Measurements from ENCODE around the gene SYTL3.

Gene SYTL3

DNA sequence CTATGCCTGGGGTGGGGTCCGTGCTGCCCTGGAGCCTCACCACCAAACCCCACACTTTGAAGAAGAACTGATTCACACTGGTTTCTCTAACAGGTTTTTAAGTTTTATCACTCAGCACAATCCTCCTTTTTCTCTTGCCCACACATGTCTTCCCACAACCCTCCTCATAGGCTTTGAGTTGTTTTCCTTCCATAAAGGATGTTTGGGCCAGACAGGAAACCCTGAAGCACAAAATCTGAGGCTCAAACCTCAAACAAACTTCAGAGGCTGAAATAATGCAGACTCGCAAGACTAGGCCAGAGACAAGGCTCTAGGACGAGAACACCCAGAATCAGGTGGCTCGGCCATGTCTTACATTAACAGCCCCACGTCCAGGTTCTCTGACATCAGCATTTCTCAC lies 134.0 kb downstream of the SYTL3 start:
- H3K4ac ChIP-seq (ENCODE audit: low read depth, low read length), result no peak overlapping the region
- H2BK12ac ChIP-seq (ENCODE audit: low read length), result no peak overlapping the region
- no peak overlapping the region for H4K12ac ChIP-seq (ENCODE audit: low read depth, low read length)
- H3K23ac ChIP-seq (ENCODE audit: low read length), result no peak overlapping the region
- WGBS (ENCODE audit: extremely low coverage, insufficient coverage, insufficient read length), result no CpG with 5 or more reads among the region's 5 CpGs
- H3K14ac ChIP-seq (ENCODE audit: low read length), result no peak overlapping the region
- H4K91ac ChIP-seq (ENCODE audit: low read depth, low read length), result no peak overlapping the region
- no peaks in the 10 kb centered on the region for H3K27me3 ChIP-seq (ENCODE audit: insufficient read depth, low read length)
- no peak for DNase-seq
- H3K4me3 ChIP-seq (ENCODE audit: low read depth, low read length), result no peak overlapping the region
- no peak overlapping the region for H3K18ac ChIP-seq (ENCODE audit: low read length)
- H2AFZ ChIP-seq (ENCODE audit: insufficient read depth, low read length, poor library complexity), result no peak overlapping the region
- no peak overlapping the region for H2BK120ac ChIP-seq (ENCODE audit: insufficient read depth, low read length, poor library complexity)
- H4K8ac ChIP-seq (ENCODE audit: low read depth, low read length), result no peak overlapping the region
- H3K9me3 ChIP-seq (ENCODE audit: insufficient read depth, low read depth, low read length), result peaks cover 2% of the 10 kb centered on the region
- peaks cover 14 to 26% of the 10 kb centered on the region in 2 experiments for H3K4me1 ChIP-seq (ENCODE audit: control insufficient read depth in 1 of 2, insufficient read depth in 2 of 2, low read length in 2 of 2)
- peaks cover 57 to 77% of the 10 kb centered on the region in 2 experiments for H3K36me3 ChIP-seq (ENCODE audit: control insufficient read depth in 1 of 2, insufficient read depth in 2 of 2, low read length in 2 of 2)
- no peak overlapping the region for H3K4me2 ChIP-seq (ENCODE audit: low read length)
- peak overlapping the region; percentile 23 for H3K27ac ChIP-seq (ENCODE audit: low read depth, low read length)
- H3K79me2 ChIP-seq (ENCODE audit: control insufficient read depth, insufficient read depth, low read length, poor library complexity), result peaks cover 4% of the 10 kb centered on the region
- no peak overlapping the region for H2AK5ac ChIP-seq (ENCODE audit: low read length)
- no peak overlapping the region for H3K9ac ChIP-seq (ENCODE audit: low read length)
- H2BK5ac ChIP-seq (ENCODE audit: low read depth, low read length, poor library complexity), result no peak overlapping the region
- peaks cover 11% of the 10 kb centered on the region for H3K79me1 ChIP-seq (ENCODE audit: low read length)

DNA sequence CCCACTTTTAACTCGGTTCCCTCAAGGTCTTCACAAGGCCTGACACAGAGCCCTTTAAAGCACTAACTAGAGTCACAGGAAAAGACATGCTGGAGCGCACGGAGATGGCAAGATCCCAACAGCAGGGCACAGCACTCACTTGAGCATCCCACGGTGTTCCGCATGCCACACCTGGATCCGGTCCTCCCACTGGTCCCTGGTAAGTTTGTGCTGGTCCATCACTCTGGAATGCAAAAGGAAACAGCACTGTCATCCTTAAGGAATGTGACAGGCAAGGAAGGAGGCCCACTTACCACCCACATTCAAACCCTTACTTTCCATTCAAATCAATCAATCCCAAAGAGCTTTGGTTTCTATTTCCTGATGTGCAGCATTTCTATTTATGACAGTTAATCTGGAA lies 134.7 kb downstream of the SYTL3 start:
- no peaks in the 10 kb centered on the region for H3K27me3 ChIP-seq (ENCODE audit: insufficient read depth, low read length)
- WGBS (ENCODE audit: extremely low coverage, insufficient coverage, insufficient read length), result no CpG with 5 or more reads among the region's 6 CpGs
- H2BK120ac ChIP-seq (ENCODE audit: insufficient read depth, low read length, poor library complexity), result no peak overlapping the region
- no peak overlapping the region for H4K91ac ChIP-seq (ENCODE audit: low read depth, low read length)
- DNase-seq, result peak in 1 of 2 donors; percentile 65
- H3K27ac ChIP-seq (ENCODE audit: low read depth, low read length), result peak overlapping the region; percentile 0
- H4K12ac ChIP-seq (ENCODE audit: low read depth, low read length), result no peak overlapping the region
- H3K4me1 ChIP-seq (ENCODE audit: control insufficient read depth in 1 of 2, insufficient read depth in 2 of 2, low read length in 2 of 2), result peaks cover 14 to 26% of the 10 kb centered on the region in 2 experiments
- H2AK5ac ChIP-seq (ENCODE audit: low read length), result no peak overlapping the region
- no peak overlapping the region for H3K23ac ChIP-seq (ENCODE audit: low read length)
- peaks cover 5% of the 10 kb centered on the region for H3K79me2 ChIP-seq (ENCODE audit: control insufficient read depth, insufficient read depth, low read length, poor library complexity)
- no peak overlapping the region for H2AFZ ChIP-seq (ENCODE audit: insufficient read depth, low read length, poor library complexity)
- no peak overlapping the region for H3K18ac ChIP-seq (ENCODE audit: low read length)
- no peak overlapping the region for H4K8ac ChIP-seq (ENCODE audit: low read depth, low read length)
- H3K36me3 ChIP-seq (ENCODE audit: control insufficient read depth in 1 of 2, insufficient read depth in 2 of 2, low read length in 2 of 2), result peaks cover 60 to 79% of the 10 kb centered on the region in 2 experiments
- peaks cover 11% of the 10 kb centered on the region for H3K79me1 ChIP-seq (ENCODE audit: low read length)
- no peak overlapping the region for H2BK5ac ChIP-seq (ENCODE audit: low read depth, low read length, poor library complexity)
- peaks cover 2% of the 10 kb centered on the region for H3K9me3 ChIP-seq (ENCODE audit: insufficient read depth, low read depth, low read length)
- H3K4me2 ChIP-seq (ENCODE audit: low read length), result no peak overlapping the region
- H3K4me3 ChIP-seq (ENCODE audit: low read depth, low read length), result no peak overlapping the region
- H3K9ac ChIP-seq (ENCODE audit: low read length), result no peak overlapping the region
- no peak overlapping the region for H3K14ac ChIP-seq (ENCODE audit: low read length)
- no peak overlapping the region for H2BK12ac ChIP-seq (ENCODE audit: low read length)
- H3K4ac ChIP-seq (ENCODE audit: low read depth, low read length), result no peak overlapping the region

GRCh38 chr6:158785036-158785435 lies 135.2 kb downstream of the SYTL3 start:
- Histone ChIP-seq H2BK5ac (ENCODE audit: low read depth, low read length, poor library complexity) (no peak overlapping the region), H4K8ac (ENCODE audit: low read depth, low read length) (no peak overlapping the region), H3K9me3 (ENCODE audit: insufficient read depth, low read depth, low read length) (peaks cover 2% of the 10 kb centered on the region), H2AK5ac (ENCODE audit: low read length) (no peak overlapping the region), H3K23ac (ENCODE audit: low read length) (no peak overlapping the region), H3K14ac (ENCODE audit: low read length) (no peak overlapping the region), H3K4me2 (ENCODE audit: low read length) (no peak overlapping the region), H3K4me1 (ENCODE audit: control insufficient read depth in 1 of 2, insufficient read depth in 2 of 2, low read length in 2 of 2) (peaks cover 14 to 26% of the 10 kb centered on the region in 2 experiments), H2BK120ac (ENCODE audit: insufficient read depth, low read length, poor library complexity) (no peak overlapping the region), H4K91ac (ENCODE audit: low read depth, low read length) (no peak overlapping the region), H3K4ac (ENCODE audit: low read depth, low read length) (no peak overlapping the region), H3K79me1 (ENCODE audit: low read length) (peaks cover 11% of the 10 kb centered on the region), H3K27ac (ENCODE audit: low read depth, low read length) (peak overlapping the region; percentile 16), H3K36me3 (ENCODE audit: control insufficient read depth in 1 of 2, insufficient read depth in 2 of 2, low read length in 2 of 2) (peaks cover 59 to 81% of the 10 kb centered on the region in 2 experiments), H3K4me3 (ENCODE audit: low read depth, low read length) (no peak overlapping the region), H3K18ac (ENCODE audit: low read length) (peak overlapping the region; percentile 8), H2BK12ac (ENCODE audit: low read length) (no peak overlapping the region), H4K12ac (ENCODE audit: low read depth, low read length) (no peak overlapping the region), H2AFZ (ENCODE audit: insufficient read depth, low read length, poor library complexity) (no peak overlapping the region), H3K27me3 (ENCODE audit: insufficient read depth, low read length) (no peaks in the 10 kb centered on the region), H3K79me2 (ENCODE audit: control insufficient read depth, insufficient read depth, low read length, poor library complexity) (peaks cover 8% of the 10 kb centered on the region), H3K9ac (ENCODE audit: low read length) (no peak overlapping the region)
- WGBS (ENCODE audit: extremely low coverage, insufficient coverage, insufficient read length), result no CpG with 5 or more reads among the region's 12 CpGs
- no peak for DNase-seq

DNA sequence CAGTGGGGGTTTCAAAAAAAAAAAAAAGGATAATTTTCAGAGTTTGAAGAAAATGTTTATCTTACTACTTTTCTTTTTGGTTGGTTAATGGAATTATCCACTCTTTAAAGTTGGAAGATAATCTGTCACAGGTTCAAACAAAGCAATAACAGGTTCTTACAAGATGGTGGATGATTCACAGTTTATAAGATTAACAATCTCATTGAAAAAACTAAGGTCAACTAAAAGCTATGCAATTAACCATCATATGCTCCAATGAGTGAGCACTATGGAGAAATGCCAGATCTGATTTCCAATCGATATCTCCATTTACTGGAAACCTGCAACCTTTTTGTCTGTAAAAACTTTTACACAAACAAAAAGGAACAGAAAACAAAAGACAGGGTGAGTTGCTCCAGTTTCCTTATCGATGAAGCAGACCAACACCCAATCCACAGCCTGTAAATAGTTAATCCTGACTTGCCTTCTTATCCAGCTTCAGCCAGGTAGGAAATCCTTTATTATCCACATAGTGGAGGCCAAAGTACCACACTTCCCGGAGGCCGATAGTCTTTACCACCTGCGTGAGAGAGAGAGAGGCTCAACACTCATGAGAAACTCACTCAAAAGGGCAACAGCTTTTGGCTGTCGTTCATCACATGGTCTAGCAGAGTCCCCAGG lies 136.9 kb downstream of the SYTL3 start:
- Histone ChIP-seq H3K9me3 (ENCODE audit: insufficient read depth, low read depth, low read length) (peaks cover 2% of the 10 kb centered on the region), H3K23ac (ENCODE audit: low read length) (no peak overlapping the region), H3K79me1 (ENCODE audit: low read length) (peaks cover 5% of the 10 kb centered on the region), H2BK12ac (ENCODE audit: low read length) (no peak overlapping the region), H3K27me3 (ENCODE audit: insufficient read depth, low read length) (no peaks in the 10 kb centered on the region), H3K4me3 (ENCODE audit: low read depth, low read length) (no peak overlapping the region), H2AFZ (ENCODE audit: insufficient read depth, low read length, poor library complexity) (no peak overlapping the region), H3K36me3 (ENCODE audit: control insufficient read depth in 1 of 2, insufficient read depth in 2 of 2, low read length in 2 of 2) (peaks cover 54 to 70% of the 10 kb centered on the region in 2 experiments), H4K91ac (ENCODE audit: low read depth, low read length) (no peak overlapping the region), H3K27ac (ENCODE audit: low read depth, low read length) (no peak overlapping the region), H3K79me2 (ENCODE audit: control insufficient read depth, insufficient read depth, low read length, poor library complexity) (peaks cover 8% of the 10 kb centered on the region), H3K4ac (ENCODE audit: low read depth, low read length) (no peak overlapping the region), H2AK5ac (ENCODE audit: low read length) (no peak overlapping the region), H3K4me1 (ENCODE audit: control insufficient read depth in 1 of 2, insufficient read depth in 2 of 2, low read length in 2 of 2) (peaks cover 13 to 15% of the 10 kb centered on the region in 2 experiments), H3K9ac (ENCODE audit: low read length) (no peak overlapping the region), H2BK5ac (ENCODE audit: low read depth, low read length, poor library complexity) (no peak overlapping the region), H4K8ac (ENCODE audit: low read depth, low read length) (no peak overlapping the region), H3K4me2 (ENCODE audit: low read length) (no peak overlapping the region), H3K18ac (ENCODE audit: low read length) (no peak overlapping the region), H4K12ac (ENCODE audit: low read depth, low read length) (no peak overlapping the region), H3K14ac (ENCODE audit: low read length) (no peak overlapping the region), H2BK120ac (ENCODE audit: insufficient read depth, low read length, poor library complexity) (no peak overlapping the region)
- DNase-seq, result no peak
- WGBS (ENCODE audit: extremely low coverage, insufficient coverage, insufficient read length), result no CpG with 5 or more reads among the region's 6 CpGs

All from trophoblast cell (in vitro differentiated cells and primary cell).